GM23338 (cell line): ENCODE results near the gene PPIF.

Experiments
- CREB1 ChIP-seq: fragments of 250-450 bp; sonication (Bioruptor Pico); IDR thresholded peaks from 2 replicates; pipeline ENCODE4 v1.5.0; 2020; ENCODE audit warnings: low read depth, mild to moderate bottlenecking, moderate library complexity
- CTCF ChIP-seq, 2 experiments: fragments of 200-600 bp in 1 of 2; sonication (generic) in 1 of 2; conservative IDR thresholded peaks; 2 replicates each; pipeline versions ENCODE4 v1.5.1 to v1.6.1; 2016 to 2017; ENCODE audit warnings: antibody characterized with exemption in 2 of 2, low read depth in 2 of 2, mild to moderate bottlenecking in 2 of 2, moderate library complexity in 1 of 2
- EZH2 ChIP-seq: fragments of 200-600 bp; sonication (generic); IDR thresholded peaks from one replicate; pipeline ENCODE4 v1.8.0; 2017; ENCODE audit warnings: antibody characterized with exemption, mild to moderate bottlenecking, low read depth; ENCODE audit not compliant: unreplicated experiment
- POLR2AphosphoS5 ChIP-seq: IDR thresholded peaks from 2 replicates; pipeline ENCODE4 v1.6.1; 2016; ENCODE audit warnings: antibody characterized with exemption, low read depth
- REST ChIP-seq: IDR thresholded peaks from one replicate; pipeline ENCODE4 v1.6.1; 2018; ENCODE audit warnings: antibody characterized with exemption; ENCODE audit not compliant: unreplicated experiment
- STAT1 ChIP-seq: IDR thresholded peaks from one replicate; pipeline ENCODE4 v1.6.1; 2016; ENCODE audit warnings: antibody characterized with exemption; ENCODE audit not compliant: unreplicated experiment
- ZNF331 ChIP-seq: fragments of 250-450 bp; sonication (Bioruptor Pico); IDR thresholded peaks from 2 replicates; pipeline ENCODE4 v1.5.0; 2020; ENCODE audit warnings: low read depth, mild to moderate bottlenecking, moderate library complexity

- TF ChIP-seq CTCF (conservative IDR thresholded peaks at IDR 0.05; ENCODE audit: low read depth in 2 of 2) (no peak), POLR2AphosphoS5 (no peak), EZH2 (no peak), STAT1 (no peak), CREB1 (CRISPR knock-in tag) (no peak), ZNF331 (CRISPR knock-in tag) (no peak), REST (no peak)
Measured at GRCh38 chr10:79391231-79392019, 44.2 kb downstream of the PPIF start.
